Gastroesophageal sphincter (tissue), 4 donors: Measurements from ENCODE around the gene GIPC2. TPM values are rescaled to one million over a fixed set of nuclear protein-coding genes. Genes with fewer than 3 reads are reported as not detected.

Source experiments
- ATAC-seq: fragments of 150-250 bp; one replicate; pipeline ENCODE4 v1.9.1; 2016; ENCODE audit warnings: mild to moderate bottlenecking, moderate library complexity
- H3K27ac ChIP-seq, 4 donors: fragments of 200-600 bp; sonication (generic) in 3 of 4; 1 replicate in 3 of 4; 2 replicates in 1 of 4; pipeline ENCODE4 v1.5.1; 2016 to 2019
- H3K27me3 ChIP-seq: fragments of 200-600 bp; sonication (generic); one replicate; pipeline ENCODE4 v1.5.1; 2019
- H3K36me3 ChIP-seq, 2 donors: fragments of 200-600 bp; sonication (generic); one replicate each; pipeline ENCODE4 v1.5.1; 2019; ENCODE audit warnings: control low read depth in 1 of 2
- H3K4me1 ChIP-seq, 3 donors: fragments of 200-600 bp; sonication (generic); 1 replicate in 2 of 3; 2 replicates in 1 of 3; pipeline ENCODE4 v1.5.1; 2016 to 2019; ENCODE audit warnings: control low read depth in 2 of 3
- H3K4me3 ChIP-seq, 2 donors: fragments of 200-600 bp; sonication (generic); one replicate each; pipeline ENCODE4 v1.5.1; 2019; ENCODE audit warnings: mild to moderate bottlenecking in 1 of 2, moderate library complexity in 1 of 2
- H3K9me3 ChIP-seq, 3 donors: fragments of 200-600 bp; sonication (generic); one replicate each; pipeline ENCODE4 v1.5.1; 2017 to 2019; ENCODE audit warnings: control low read depth in 2 of 3
- EP300 ChIP-seq: sonication (generic); formaldehyde crosslinking; IDR thresholded peaks from one replicate; pipeline ENCODE4 v1.6.1; 2017; ENCODE audit warnings: antibody characterized with exemption, mild to moderate bottlenecking
- POLR2A ChIP-seq, 2 donors: fragments of 450-650 bp; IDR thresholded peaks; one replicate each; pipeline ENCODE4 v1.6.1; 2017; ENCODE audit warnings: antibody characterized with exemption in 2 of 2, mild to moderate bottlenecking in 2 of 2, moderate library complexity in 1 of 2
- POLR2AphosphoS5 ChIP-seq: sonication (generic); formaldehyde crosslinking; IDR thresholded peaks from one replicate; pipeline ENCODE4 v1.6.1; 2017; ENCODE audit warnings: antibody characterized with exemption
- WGBS, 2 donors: methylation state at CpG; one replicate each; pipeline ENCODE4 v1.1.5; 2018; ENCODE audit warnings: low coverage in 1 of 2; 5-methylcytosine and 5-hydroxymethylcytosine counted together
- total RNA-seq, 4 donors: library from RNA; depleted of rRNA; stranded (reverse); fragments of >200 nt; gene quantifications; one replicate each; pipeline ENCODE4 v1.1.0, GENCODE V29; 2016
- TF ChIP-seq, protein P1 (sequence below), 4 experiments: fragments of 200-600 bp in 2 of 4; fragments of 450-650 bp in 2 of 4; sonication (generic) in 1 of 4; IDR thresholded peaks; one replicate each; pipeline ENCODE4 v1.5.1; 2017 to 2019; ENCODE audit warnings: antibody characterized with exemption in 4 of 4, mild to moderate bottlenecking in 2 of 4, moderate library complexity in 2 of 4

GIPC2 gene
- total RNA-seq, 4 donors from 2014 or later = 2.2 to 9.0 (median 5.5) TPM

DNA sequence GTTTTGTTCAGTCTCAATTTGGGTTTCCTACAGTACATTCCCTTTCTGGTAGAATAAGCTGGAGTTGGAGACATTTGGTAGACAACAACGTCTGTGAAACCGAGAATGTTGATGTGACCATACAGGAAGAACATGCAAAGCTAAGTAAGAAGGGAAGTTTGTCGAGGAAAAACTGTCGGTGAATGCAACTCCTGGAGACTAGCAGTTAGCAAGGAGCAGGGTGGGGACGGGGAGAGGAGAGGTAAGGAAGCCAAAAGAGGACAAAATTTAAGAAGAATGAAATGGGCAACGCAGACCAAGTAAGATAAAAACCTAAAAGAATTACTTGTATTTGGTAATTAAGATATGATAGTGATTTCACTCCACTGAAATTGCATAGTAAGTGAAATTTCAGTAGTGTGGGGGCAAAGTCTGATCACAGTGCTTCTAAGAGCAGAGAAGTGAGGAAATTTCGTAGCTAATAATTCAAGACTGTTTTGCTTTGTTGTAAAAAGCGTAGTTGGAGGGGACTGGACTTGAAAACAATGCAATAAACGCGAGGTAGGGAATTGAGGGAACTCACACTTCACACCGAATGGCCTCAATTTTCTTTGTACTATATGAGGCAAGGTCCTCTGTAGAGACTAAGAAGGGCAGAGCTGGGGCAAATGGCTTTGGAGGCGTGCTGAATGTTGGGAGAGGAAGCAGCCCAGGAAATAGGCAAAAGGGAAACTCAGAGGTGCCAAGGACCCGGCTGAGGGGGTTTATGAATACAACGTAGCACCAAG is 787 bp upstream of the GIPC2 start:
- Histone ChIP-seq H3K4me1 (peaks cover 0 to 45% (median 4%) of the 10 kb centered on the region in 3 donors), H3K9me3 (no peaks in the 10 kb centered on the region), H3K36me3 (no peaks in the 10 kb centered on the region), H3K4me3 (peak overlapping the region in 1 of 2 donors; percentile 74), H3K27ac (peak overlapping the region in 3 of 4 donors; percentile 81 to 83 (median 82)), H3K27me3 (no peaks in the 10 kb centered on the region)
- 69% methylated on average over 13 of the region's 14 CpGs for WGBS, 2 donors
- no peak for ATAC-seq
- no peak for TF ChIP-seq EP300
- no peak for TF ChIP-seq POLR2AphosphoS5
- no peak for TF ChIP-seq POLR2A (IDR thresholded peaks at IDR 0.05)
- TF ChIP-seq, protein P1, sequence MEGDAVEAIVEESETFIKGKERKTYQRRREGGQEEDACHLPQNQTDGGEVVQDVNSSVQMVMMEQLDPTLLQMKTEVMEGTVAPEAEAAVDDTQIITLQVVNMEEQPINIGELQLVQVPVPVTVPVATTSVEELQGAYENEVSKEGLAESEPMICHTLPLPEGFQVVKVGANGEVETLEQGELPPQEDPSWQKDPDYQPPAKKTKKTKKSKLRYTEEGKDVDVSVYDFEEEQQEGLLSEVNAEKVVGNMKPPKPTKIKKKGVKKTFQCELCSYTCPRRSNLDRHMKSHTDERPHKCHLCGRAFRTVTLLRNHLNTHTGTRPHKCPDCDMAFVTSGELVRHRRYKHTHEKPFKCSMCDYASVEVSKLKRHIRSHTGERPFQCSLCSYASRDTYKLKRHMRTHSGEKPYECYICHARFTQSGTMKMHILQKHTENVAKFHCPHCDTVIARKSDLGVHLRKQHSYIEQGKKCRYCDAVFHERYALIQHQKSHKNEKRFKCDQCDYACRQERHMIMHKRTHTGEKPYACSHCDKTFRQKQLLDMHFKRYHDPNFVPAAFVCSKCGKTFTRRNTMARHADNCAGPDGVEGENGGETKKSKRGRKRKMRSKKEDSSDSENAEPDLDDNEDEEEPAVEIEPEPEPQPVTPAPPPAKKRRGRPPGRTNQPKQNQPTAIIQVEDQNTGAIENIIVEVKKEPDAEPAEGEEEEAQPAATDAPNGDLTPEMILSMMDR (IDR thresholded peaks at IDR 0.05) = no peak

DNA sequence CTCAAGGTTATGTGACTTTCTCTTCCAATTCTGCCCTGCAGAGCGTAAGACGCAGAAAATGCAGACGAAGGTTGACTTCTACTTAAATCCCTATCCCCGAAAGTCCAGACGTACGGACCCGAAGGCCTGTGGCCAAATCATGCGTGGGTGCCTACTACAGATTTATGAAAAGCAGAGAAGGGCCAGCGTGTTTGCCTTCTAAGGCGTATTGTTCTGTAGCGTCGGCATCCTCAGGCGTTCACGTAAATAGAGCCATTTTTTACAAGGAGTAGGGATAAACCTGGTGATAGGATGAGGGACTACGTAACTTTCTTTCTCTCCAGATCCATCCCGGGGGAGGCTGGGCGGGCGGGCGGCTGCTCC is 222 bp upstream of the GIPC2 start:
- WGBS, 2 donors = 52 to 66% methylated on average over 6 to 14 of the region's 19 CpGs
- peaks cover 0 to 45% (median 4%) of the 10 kb centered on the region in 3 donors for H3K4me1 ChIP-seq
- no peak for ATAC-seq

DNA sequence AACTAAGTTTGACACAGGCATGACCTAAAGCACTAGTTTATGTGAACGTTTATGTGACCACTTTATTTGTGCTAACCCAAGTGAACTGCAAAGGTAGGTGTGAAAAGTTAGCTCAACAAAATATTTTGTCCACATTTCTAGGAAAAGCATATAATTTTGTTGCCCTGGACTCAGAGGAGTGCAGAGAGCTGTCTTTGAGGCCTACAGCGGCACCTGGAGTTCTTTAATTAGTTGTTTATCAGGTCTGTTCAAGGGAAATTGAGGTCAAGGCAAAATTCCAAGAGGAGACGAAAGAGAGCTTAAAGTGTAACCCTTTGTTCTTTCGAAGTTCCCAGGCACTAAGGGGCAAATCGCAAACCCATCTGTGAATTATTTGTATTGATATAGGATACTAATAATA is 1.3 kb downstream of the GIPC2 start:
- WGBS, 2 donors = 16 to 43% methylated on average over 5 of the region's 5 CpGs
- Histone ChIP-seq H3K4me3 (peak overlapping the region in 1 of 2 donors; percentile 74), H3K9me3 (no peaks in the 10 kb centered on the region), H3K36me3 (no peaks in the 10 kb centered on the region), H3K27me3 (no peaks in the 10 kb centered on the region), H3K27ac (peak overlapping the region; percentile 21 to 83 (median 82)), H3K4me1 (peaks cover 0 to 47% (median 4%) of the 10 kb centered on the region in 3 donors)
- TF ChIP-seq POLR2A (IDR thresholded peaks at IDR 0.05) (no peak), EP300 (no peak)
- TF ChIP-seq, protein P1 (IDR thresholded peaks at IDR 0.05) = peak in 2 of 4 experiments; percentile 22 to 31
- ATAC-seq = no peak

More for the DNA sequence above, 222 bp upstream of the GIPC2 start:
- H3K9me3 ChIP-seq = no peaks in the 10 kb centered on the region
- H3K36me3 ChIP-seq = no peaks in the 10 kb centered on the region
- TF ChIP-seq EP300 (no peak), POLR2AphosphoS5 (no peak), POLR2A (IDR thresholded peaks at IDR 0.05) (no peak)
- TF ChIP-seq, protein P1 (IDR thresholded peaks at IDR 0.05) = no peak
- peak overlapping the region in 3 of 4 donors; percentile 81 to 83 (median 82) for H3K27ac ChIP-seq
- H3K27me3 ChIP-seq = no peaks in the 10 kb centered on the region
- H3K4me3 ChIP-seq = peak overlapping the region; percentile 62 to 74

DNA sequence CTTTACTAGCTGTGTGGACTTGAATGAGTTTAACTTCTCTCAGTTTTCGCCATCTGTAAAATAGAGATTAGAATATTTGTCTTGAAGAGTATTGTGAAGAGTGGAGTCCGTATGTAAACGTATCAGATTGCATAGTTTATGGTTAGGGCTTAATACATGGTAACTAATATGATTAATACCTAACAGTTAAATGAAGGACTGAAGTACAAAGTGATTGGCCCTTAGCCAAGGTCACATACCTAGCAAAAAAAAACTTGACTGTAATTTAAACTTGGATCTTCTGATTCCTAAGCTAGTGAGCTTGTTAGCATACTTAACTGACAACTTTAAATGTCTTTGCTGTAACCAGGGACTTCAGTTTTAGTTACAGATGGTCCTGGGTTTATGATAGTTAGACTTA is 1.9 kb downstream of the GIPC2 start:
- peak overlapping the region; percentile 21 to 83 (median 82) for H3K27ac ChIP-seq
- TF ChIP-seq EP300 (no peak), POLR2A (IDR thresholded peaks at IDR 0.05) (no peak)
- no peaks in the 10 kb centered on the region for H3K36me3 ChIP-seq
- H3K4me3 ChIP-seq = peak overlapping the region in 1 of 2 donors; percentile 5
- H3K9me3 ChIP-seq = no peaks in the 10 kb centered on the region
- no peaks in the 10 kb centered on the region for H3K27me3 ChIP-seq
- WGBS, 2 donors = 56 to 63% methylated on average over 3 of the region's 3 CpGs
- no peak for ATAC-seq
- peaks cover 0 to 50% (median 4%) of the 10 kb centered on the region in 3 donors for H3K4me1 ChIP-seq

DNA sequence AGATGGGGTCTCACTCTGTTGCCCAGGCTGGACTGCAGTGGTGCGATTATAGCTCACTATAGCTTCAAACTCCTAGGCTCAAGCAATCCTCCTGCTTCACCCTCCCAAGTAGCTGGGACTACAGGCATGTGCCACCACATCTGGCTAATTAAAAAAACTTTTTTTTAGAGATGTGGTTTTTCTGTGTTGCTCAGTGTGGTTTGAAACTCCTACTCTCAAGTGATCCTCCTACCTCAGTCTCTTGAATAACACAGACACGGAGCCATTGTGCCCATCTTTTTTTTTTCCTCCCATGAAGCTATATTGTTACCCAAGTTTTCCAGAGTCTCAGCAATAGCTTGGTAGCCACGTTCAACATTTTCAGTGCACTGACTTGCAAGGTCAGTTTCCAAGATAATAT is 2.7 kb downstream of the GIPC2 start:
- H3K4me1 ChIP-seq = peaks cover 0 to 48% (median 4%) of the 10 kb centered on the region in 3 donors
- no peaks in the 10 kb centered on the region for H3K36me3 ChIP-seq
- H3K9me3 ChIP-seq = no peaks in the 10 kb centered on the region
- ATAC-seq = no peak
- H3K27me3 ChIP-seq = no peaks in the 10 kb centered on the region
- H3K27ac ChIP-seq = peak overlapping the region in 2 of 4 donors; percentile 81 to 83
- no peak overlapping the region for H3K4me3 ChIP-seq
- TF ChIP-seq POLR2AphosphoS5 (no peak), EP300 (no peak), POLR2A (IDR thresholded peaks at IDR 0.05) (no peak)
- TF ChIP-seq, protein P1 (IDR thresholded peaks at IDR 0.05) = no peak
- WGBS, 2 donors = 50 to 82% methylated on average over 2 to 3 of the region's 3 CpGs
